Liver (tissue), 9 donors: ENCODE measurements around the gene PLS3. TPM values are rescaled to one million over a fixed set of nuclear protein-coding genes. Genes with fewer than 3 reads are reported as not detected.
"Not testable (repeated sequence)": the region's sequence is repeated elsewhere in the genome, so short reads cannot be mapped to it uniquely, and the experiment has no call there.

ENCODE experiments used
- DNase-seq: peaks from one replicate; pipeline ENCODE4 v3.0.0-alpha.2; 2017; ENCODE audit warnings: low spot score
- H3K27ac ChIP-seq, 2 donors: one replicate each; pipeline ENCODE4 v1.7.0; 2013; ENCODE audit warnings: inconsistent platforms in 2 of 2, low read length in 2 of 2, control low read depth in 1 of 2, low read depth in 1 of 2, mild to moderate bottlenecking in 1 of 2
- H3K27me3 ChIP-seq, 4 donors: one replicate each; pipeline versions ENCODE4 v1.6.1 to v1.7.0; 2013; ENCODE audit warnings: low read length in 3 of 4, inconsistent platforms in 1 of 4, mild to moderate bottlenecking in 1 of 4, moderate library complexity in 1 of 4; ENCODE audit not compliant: control insufficient read depth in 4 of 4, insufficient read depth in 4 of 4
- H3K36me3 ChIP-seq, 4 donors: one replicate each; pipeline versions ENCODE4 v1.6.1 to v1.7.0; 2013; ENCODE audit warnings: low read length in 3 of 4, mild to moderate bottlenecking in 3 of 4, low read depth in 1 of 4, moderate library complexity in 1 of 4; ENCODE audit not compliant: control insufficient read depth in 4 of 4, insufficient read depth in 3 of 4
- H3K4me1 ChIP-seq, 4 donors: one replicate each; pipeline versions ENCODE4 v1.6.1 to v1.7.0; 2013; ENCODE audit warnings: low read length in 3 of 4, mild to moderate bottlenecking in 3 of 4, moderate library complexity in 1 of 4; ENCODE audit not compliant: control insufficient read depth in 4 of 4, insufficient read depth in 4 of 4
- H3K4me3 ChIP-seq, 3 donors: one replicate each; pipeline versions ENCODE4 v1.6.1 to v1.7.0; 2013; ENCODE audit warnings: low read length in 3 of 3, control low read depth in 1 of 3, low read depth in 1 of 3, mild to moderate bottlenecking in 1 of 3
- H3K9ac ChIP-seq, 2 donors: one replicate each; pipeline ENCODE4 v1.7.0; 2013; ENCODE audit warnings: low read length in 2 of 2, mild to moderate bottlenecking in 2 of 2, moderate library complexity in 2 of 2, control low read depth in 1 of 2, low read depth in 1 of 2
- H3K9me3 ChIP-seq, 4 donors: one replicate each; pipeline versions ENCODE4 v1.6.1 to v1.7.0; 2013; ENCODE audit warnings: low read length in 3 of 4; ENCODE audit not compliant: control insufficient read depth in 4 of 4
- ATF3 ChIP-seq: IDR thresholded peaks from 2 replicates; pipeline ENCODE4 v1.6.1; 2016; ENCODE audit warnings: antibody characterized with exemption
- CTCF ChIP-seq: fragments of 150-350 bp; IDR thresholded peaks from 2 replicates; pipeline ENCODE4 v1.5.1; 2017; ENCODE audit warnings: improper control_type of control experiment, low read depth, low read length; ENCODE audit not compliant: missing input control
- EGR1 ChIP-seq, 2 donors: IDR thresholded peaks; 2 replicates each; pipeline ENCODE4 v1.6.1; 2016 to 2018; ENCODE audit warnings: antibody characterized with exemption in 2 of 2, low read depth in 2 of 2
- FOXA1 ChIP-seq: IDR thresholded peaks from 2 replicates; pipeline ENCODE4 v1.6.1; 2016; ENCODE audit warnings: antibody characterized with exemption
- FOXA2 ChIP-seq: IDR thresholded peaks from 2 replicates; pipeline ENCODE4 v1.6.1; 2016; ENCODE audit warnings: antibody characterized with exemption
- GABPA ChIP-seq, 2 donors: IDR thresholded peaks in 1 of 2; conservative IDR thresholded peaks in 1 of 2; 2 replicates each; pipeline ENCODE4 v1.6.1; 2016; ENCODE audit warnings: antibody characterized with exemption in 2 of 2, mild to moderate bottlenecking in 1 of 2, moderate library complexity in 1 of 2
- HNF4A ChIP-seq, 2 donors: conservative IDR thresholded peaks; 2 replicates each; pipeline ENCODE4 v1.6.1; 2016; ENCODE audit warnings: antibody characterized with exemption in 2 of 2, mild to moderate bottlenecking in 2 of 2
- HNF4G ChIP-seq: IDR thresholded peaks from 2 replicates; pipeline ENCODE4 v1.6.1; 2016; ENCODE audit warnings: antibody characterized with exemption
- JUND ChIP-seq, 2 donors: IDR thresholded peaks; 2 replicates each; pipeline ENCODE4 v1.6.1; 2016; ENCODE audit warnings: antibody characterized with exemption in 2 of 2
- MAX ChIP-seq: IDR thresholded peaks from 2 replicates; pipeline ENCODE4 v1.6.1; 2016; ENCODE audit warnings: antibody characterized with exemption
- NR2F2 ChIP-seq: IDR thresholded peaks from 2 replicates; pipeline ENCODE4 v1.6.1; 2016; ENCODE audit warnings: antibody characterized with exemption
- RAD21 ChIP-seq, 2 donors: IDR thresholded peaks; 2 replicates each; pipeline ENCODE4 v1.6.1; 2016; ENCODE audit warnings: antibody characterized with exemption in 2 of 2, mild to moderate bottlenecking in 2 of 2
- REST ChIP-seq: IDR thresholded peaks from 2 replicates; pipeline ENCODE4 v1.6.1; 2016; ENCODE audit warnings: antibody characterized with exemption, mild to moderate bottlenecking
- RXRA ChIP-seq, 2 donors: IDR thresholded peaks; 2 replicates each; pipeline ENCODE4 v1.6.1; 2017 to 2018; ENCODE audit warnings: antibody characterized with exemption in 2 of 2, mild to moderate bottlenecking in 1 of 2
- SP1 ChIP-seq: IDR thresholded peaks from 2 replicates; pipeline ENCODE4 v1.6.1; 2018; ENCODE audit warnings: antibody characterized with exemption, mild to moderate bottlenecking
- TAF1 ChIP-seq: conservative IDR thresholded peaks from 2 replicates; pipeline ENCODE4 v1.6.1; 2016; ENCODE audit warnings: antibody characterized with exemption, mild to moderate bottlenecking
- YY1 ChIP-seq: IDR thresholded peaks from 2 replicates; pipeline ENCODE4 v1.6.1; 2016; ENCODE audit warnings: antibody characterized with exemption, mild to moderate bottlenecking
- ZBTB33 ChIP-seq: IDR thresholded peaks from 2 replicates; pipeline ENCODE4 v1.6.1; 2016; ENCODE audit warnings: antibody characterized with exemption
- WGBS: extraction: QIAGEN DNeasy Blood & Tissue Kit; methylation state at CpG from one replicate; pipeline ENCODE4 v1.1.7; 2013; 5-methylcytosine and 5-hydroxymethylcytosine counted together
- polyA plus RNA-seq, 2 donors: library from polyadenylated mRNA; stranded (reverse) in 1 of 2; unstranded in 1 of 2; fragments of 200-250 nt in 1 of 2; fragments of >200 nt in 1 of 2; fragmentation: Nextera tagmentation in 1 of 2; extraction: Ambion mirVana in 1 of 2; gene quantifications; one replicate each; pipeline versions ENCODE4 v1.2.1 to v1.2.3, GENCODE V29; 2013 to 2015
- total RNA-seq, 2 donors: library from RNA; depleted of rRNA; stranded (reverse); fragments of >200 nt; gene quantifications; one replicate each; pipeline ENCODE4 v1.2.3, GENCODE V29; 2014
- donor health status: healthy.
- donor health status: healthy.
- donor health status: healthy.
- donor health status: healthy.
- donor health status: healthy.

PLS3 gene
- total and polyA plus RNA-seq, 4 donors, result 56.3 to 119 (median 71.6) TPM

GRCh38 chrX:115632455-115632854 lies 71.5 kb downstream of the PLS3 start:
- Histone ChIP-seq H3K4me1 (no peaks in the 10 kb centered on the region), H3K4me3 (no peak overlapping the region), H3K27me3 (no peaks in the 10 kb centered on the region), H3K27ac (no peak overlapping the region), H3K36me3 (peaks cover 0 to 17% (median 14%) of the 10 kb centered on the region in 4 donors), H3K9me3 (no peaks in the 10 kb centered on the region), H3K9ac (no peak overlapping the region)
- DNase-seq, result no peak
- TF ChIP-seq HNF4A (conservative IDR thresholded peaks at IDR 0.05), result no peak
- TF ChIP-seq ATF3, result no peak
- no peak for TF ChIP-seq NR2F2
- no peak for TF ChIP-seq FOXA2
- no peak for TF ChIP-seq REST
- no peak for TF ChIP-seq FOXA1
- no peak for TF ChIP-seq TAF1
- TF ChIP-seq ZBTB33, result no peak
- no peak for TF ChIP-seq HNF4G
- no peak for TF ChIP-seq SP1
- no peak for TF ChIP-seq RXRA (IDR thresholded peaks at IDR 0.05)
- no peak for TF ChIP-seq JUND (IDR thresholded peaks at IDR 0.05)
- no peak for TF ChIP-seq YY1
- TF ChIP-seq CTCF, result no peak
- TF ChIP-seq RAD21 (IDR thresholded peaks at IDR 0.05), result no peak
- no peak for TF ChIP-seq MAX
- TF ChIP-seq GABPA (IDR thresholded peaks at IDR 0.05 in 1 of 2, conservative IDR thresholded peaks at IDR 0.05 in 1 of 2), result no peak
- no peak for TF ChIP-seq EGR1 (IDR thresholded peaks at IDR 0.05; ENCODE audit: low read depth in 2 of 2)
- WGBS, result 93% methylated on average over 3 of the region's 3 CpGs

GRCh38 chrX:115633397-115633796 lies 72.4 kb downstream of the PLS3 start:
- 96% methylated on average over 5 of the region's 5 CpGs for WGBS
- H3K36me3 ChIP-seq, result peaks cover 0 to 21% (median 15%) of the 10 kb centered on the region in 4 donors
- not testable (repeated sequence) for H3K27me3 ChIP-seq, H3K4me1 ChIP-seq, H3K27ac ChIP-seq, DNase-seq, H3K9ac ChIP-seq, H3K9me3 ChIP-seq, H3K4me3 ChIP-seq
